GM12891 (cell line): ENCODE data around the gene NLK.

Source experiments
- DNase-seq: peaks from one replicate; pipeline ENCODE4 v3.0.0; 2011; ENCODE audit warnings: low spot score; ENCODE audit not compliant: insufficient read length
- FAIRE-seq: peaks from 2 replicates; lab custom pipeline; 2011; peaks lifted over from hg19 to GRCh38; lab: Jason Lieb, UNC
- PAX5 ChIP-seq: IDR thresholded peaks from 2 replicates; pipeline ENCODE4 v1.6.1; 2011; ENCODE audit warnings: low read length, moderate library complexity, mild to moderate bottlenecking; ENCODE audit not compliant: insufficient read depth, severe bottlenecking
- POLR2A ChIP-seq: IDR thresholded peaks from 2 replicates; pipeline ENCODE4 v1.6.1; 2011; ENCODE audit warnings: low read depth, low read length, control low read depth
- POLR2AphosphoS5 ChIP-seq: IDR thresholded peaks from 2 replicates; pipeline ENCODE4 v1.6.1; 2011; ENCODE audit warnings: low read depth, low read length, control low read depth
- POU2F2 ChIP-seq: IDR thresholded peaks from 2 replicates; pipeline ENCODE4 v1.6.1; 2011; ENCODE audit warnings: low read depth, mild to moderate bottlenecking, control low read depth, low read length, moderate library complexity
- SPI1 ChIP-seq: IDR thresholded peaks from 2 replicates; pipeline ENCODE4 v1.6.1; 2011; ENCODE audit warnings: low read depth, low read length, control low read depth
- TAF1 ChIP-seq: IDR thresholded peaks from 2 replicates; pipeline ENCODE4 v1.6.1; 2011; ENCODE audit warnings: low read depth, low read length, control low read depth

Gene NLK

DNA sequence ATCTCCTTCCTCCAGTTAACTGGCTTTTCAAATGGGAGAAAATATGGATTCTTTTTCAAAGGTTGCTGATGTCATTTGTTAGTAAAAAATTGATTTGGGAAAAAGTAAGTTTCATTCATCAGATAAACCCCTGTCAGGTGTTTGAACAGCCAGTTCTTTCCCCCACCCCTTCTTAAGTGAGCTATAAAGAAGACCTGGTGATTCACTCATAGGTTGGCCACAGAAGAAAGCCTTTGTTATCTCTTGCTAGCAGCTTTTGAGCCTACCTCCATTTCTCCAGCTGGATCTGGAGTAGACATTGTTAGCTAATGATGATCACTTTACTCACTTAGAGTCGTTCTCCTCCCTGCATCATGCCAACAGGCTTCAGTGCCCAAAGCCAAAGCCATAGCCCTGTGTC is 63.0 kb downstream of the NLK start:
- no peak for FAIRE-seq
- no peak for DNase-seq
- TF ChIP-seq TAF1, result no peak

DNA sequence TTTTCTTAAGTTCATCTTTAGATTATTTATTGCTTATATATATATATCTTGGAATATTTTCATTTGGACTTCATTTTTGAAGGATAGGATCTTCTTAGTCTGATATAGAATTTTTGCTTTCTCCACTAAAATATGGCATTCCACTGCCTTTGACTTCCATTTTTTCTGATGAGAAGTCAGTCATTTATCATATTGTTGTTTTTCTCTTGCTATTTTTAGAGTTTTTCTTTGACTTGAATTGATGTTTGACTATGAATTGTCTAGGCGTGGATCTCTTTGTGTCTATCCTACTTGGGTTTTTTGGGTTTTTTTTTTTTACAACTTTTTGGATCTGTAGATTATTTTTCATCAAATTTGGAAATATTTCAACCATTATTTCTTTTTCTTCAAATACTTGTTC is 67.7 kb downstream of the NLK start:
- TF ChIP-seq TAF1, result no peak
- TF ChIP-seq POLR2A, result no peak
- no peak for TF ChIP-seq POLR2AphosphoS5
- TF ChIP-seq SPI1, result no peak
- TF ChIP-seq POU2F2, result no peak
- no peak for TF ChIP-seq PAX5
- FAIRE-seq, result no peak

DNA sequence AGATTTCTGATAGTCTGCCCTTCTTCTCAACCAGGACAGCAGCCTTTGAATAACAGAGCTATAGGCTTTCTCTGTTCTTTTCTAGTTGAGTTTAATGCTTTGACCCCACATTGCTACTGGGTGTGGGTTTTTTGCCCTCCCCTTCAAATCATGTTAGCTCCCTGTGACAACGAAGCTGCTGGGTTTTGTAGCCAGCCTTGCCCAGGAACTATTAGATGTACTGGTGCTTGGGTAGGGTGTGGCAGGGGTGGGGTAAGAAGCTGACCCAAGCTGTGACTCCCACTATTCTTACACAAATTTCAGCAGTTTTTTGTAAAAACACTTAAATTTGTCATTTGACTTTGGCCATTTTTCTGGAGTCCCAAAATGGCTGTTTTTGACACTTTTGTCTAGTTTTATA is 69.7 kb downstream of the NLK start:
- DNase-seq (no peak), FAIRE-seq (no peak)
- TF ChIP-seq SPI1 (no peak), POLR2AphosphoS5 (no peak), PAX5 (no peak), TAF1 (no peak), POLR2A (no peak), POU2F2 (no peak)

More for the DNA sequence above, 67.7 kb downstream of the NLK start:
- no peak for DNase-seq

DNA sequence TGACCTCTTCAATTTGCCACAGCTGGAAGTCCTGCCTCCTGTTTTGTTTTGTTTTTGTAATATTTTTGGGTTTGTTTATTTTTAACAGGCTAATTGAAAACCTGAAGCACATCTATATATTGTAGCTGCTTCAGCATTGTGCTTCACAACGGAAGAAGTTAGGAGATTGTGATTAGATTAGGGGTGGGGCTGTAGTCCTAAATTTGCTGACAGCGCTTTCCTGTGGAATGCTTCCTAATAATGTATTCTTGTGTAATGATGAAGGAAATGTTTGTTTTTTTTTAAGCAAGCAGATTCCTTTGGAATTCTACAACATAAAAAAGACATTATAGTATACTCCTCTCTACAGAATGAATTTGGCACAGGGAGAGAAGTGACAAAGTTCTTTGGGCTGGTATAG is 70.1 kb downstream of the NLK start:
- FAIRE-seq (no peak), DNase-seq (no peak)
- TF ChIP-seq SPI1 (no peak), TAF1 (no peak), POLR2AphosphoS5 (no peak), POU2F2 (no peak), POLR2A (no peak), PAX5 (no peak)

DNA sequence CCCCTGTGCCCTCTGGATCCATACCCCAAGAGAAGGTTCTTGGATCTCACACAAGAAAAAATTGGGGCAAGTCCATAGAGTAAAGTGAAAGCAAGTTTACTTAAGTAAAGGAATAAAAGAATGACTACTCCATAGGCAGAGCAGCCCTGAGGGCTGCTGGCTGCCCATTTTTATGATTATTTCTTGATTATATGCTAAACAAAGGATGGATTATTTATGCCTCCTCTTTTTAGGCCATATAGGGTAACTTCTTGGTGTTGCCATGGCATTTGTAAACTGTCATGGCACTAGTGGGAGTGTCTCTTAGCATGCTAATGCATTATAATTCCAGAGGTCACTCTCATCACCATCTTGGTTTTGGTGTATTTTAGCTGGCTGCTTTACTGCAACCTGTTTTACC is 70.8 kb downstream of the NLK start:
- DNase-seq (no peak), FAIRE-seq (peak; percentile 26)
- no peak for TF ChIP-seq POLR2A
- TF ChIP-seq TAF1, result no peak
- no peak for TF ChIP-seq SPI1

DNA sequence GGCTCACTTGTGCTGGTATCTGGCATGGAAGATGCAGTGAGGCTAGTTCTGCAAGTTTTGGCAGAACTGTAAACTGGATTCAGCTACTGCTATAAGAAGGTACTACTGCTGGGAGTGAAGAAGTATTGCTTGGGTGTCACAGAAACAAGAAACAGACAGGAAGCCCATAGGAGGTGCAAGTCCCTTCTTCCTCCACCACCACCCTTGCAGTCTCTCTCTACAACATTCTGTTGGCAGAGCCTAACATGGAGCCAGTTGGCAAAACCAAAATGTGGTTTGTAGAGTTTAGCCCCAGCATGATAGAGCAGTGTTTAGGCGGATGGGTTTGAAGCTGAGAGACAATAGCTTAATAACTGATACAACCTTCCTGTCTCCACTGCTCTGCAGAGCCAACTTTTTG is 72.6 kb downstream of the NLK start:
- DNase-seq (no peak), FAIRE-seq (no peak)
- TF ChIP-seq TAF1 (no peak), PAX5 (no peak), SPI1 (no peak), POLR2A (no peak), POLR2AphosphoS5 (no peak), POU2F2 (no peak)

DNA sequence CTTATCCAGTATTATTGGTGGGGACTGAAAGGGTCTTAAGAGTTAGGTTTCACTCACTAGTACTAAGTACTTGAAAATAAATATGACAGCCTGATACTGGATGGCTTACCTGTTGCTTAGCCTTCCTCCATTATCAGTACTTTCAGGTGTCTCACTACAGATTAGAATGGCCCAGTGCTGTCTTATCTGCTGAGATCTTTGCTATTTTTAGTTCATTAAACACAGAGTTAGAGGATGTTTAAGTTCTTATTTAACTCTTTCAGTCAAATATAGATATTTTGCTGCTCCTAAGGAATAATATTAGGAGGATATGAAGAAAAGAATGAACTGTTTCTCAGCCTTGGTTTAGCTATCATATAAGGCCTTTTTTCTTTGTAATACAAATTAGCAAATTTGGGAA is 74.8 kb downstream of the NLK start:
- TF ChIP-seq PAX5, result no peak
- TF ChIP-seq POU2F2, result no peak
- no peak for TF ChIP-seq SPI1
- DNase-seq (no peak), FAIRE-seq (no peak)

DNA sequence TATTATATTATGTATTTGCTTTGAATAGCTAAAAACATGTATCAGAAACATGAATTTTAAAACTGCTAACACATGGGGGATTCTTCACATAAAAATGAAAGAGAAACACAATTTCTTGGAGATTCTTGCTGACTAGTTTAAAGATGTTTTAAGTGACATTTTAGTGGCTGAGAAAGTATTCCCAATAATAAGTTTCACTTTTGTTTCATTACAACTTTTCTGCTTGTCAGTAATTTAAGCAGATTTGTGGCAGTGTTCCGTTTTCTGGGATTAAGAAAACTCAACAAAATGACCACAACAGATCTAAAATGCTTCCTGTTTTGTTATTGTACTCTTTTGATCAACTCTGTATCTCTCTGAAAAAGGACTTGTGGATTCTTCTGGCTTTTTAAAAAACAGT is 75.9 kb downstream of the NLK start:
- TF ChIP-seq POU2F2, result no peak
- TF ChIP-seq POLR2AphosphoS5, result no peak
- no peak for TF ChIP-seq TAF1
- no peak for TF ChIP-seq PAX5
- no peak for TF ChIP-seq POLR2A
- FAIRE-seq, result no peak
- DNase-seq, result no peak

DNA sequence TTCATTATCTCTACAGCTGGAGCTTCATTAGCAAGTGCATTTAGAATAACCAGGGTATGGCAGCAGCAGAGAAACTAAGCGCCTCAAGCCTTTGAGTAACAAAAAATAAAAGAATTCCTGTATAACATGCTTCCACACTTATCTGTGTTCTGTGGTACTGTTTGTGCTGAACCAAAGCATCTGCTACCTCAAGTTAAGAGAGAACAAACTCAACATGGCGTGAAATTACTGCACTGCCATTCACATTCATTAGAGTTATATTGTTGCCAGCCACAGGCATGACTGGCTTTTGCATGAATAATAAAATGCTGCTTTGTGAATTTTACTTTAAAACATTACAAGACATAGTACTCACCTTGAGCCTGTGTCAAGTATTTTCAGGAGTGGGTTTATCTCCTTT is 76.6 kb downstream of the NLK start:
- FAIRE-seq (no peak), DNase-seq (no peak)
- TF ChIP-seq PAX5 (no peak), POU2F2 (no peak), POLR2A (no peak), SPI1 (no peak), POLR2AphosphoS5 (no peak), TAF1 (no peak)

DNA sequence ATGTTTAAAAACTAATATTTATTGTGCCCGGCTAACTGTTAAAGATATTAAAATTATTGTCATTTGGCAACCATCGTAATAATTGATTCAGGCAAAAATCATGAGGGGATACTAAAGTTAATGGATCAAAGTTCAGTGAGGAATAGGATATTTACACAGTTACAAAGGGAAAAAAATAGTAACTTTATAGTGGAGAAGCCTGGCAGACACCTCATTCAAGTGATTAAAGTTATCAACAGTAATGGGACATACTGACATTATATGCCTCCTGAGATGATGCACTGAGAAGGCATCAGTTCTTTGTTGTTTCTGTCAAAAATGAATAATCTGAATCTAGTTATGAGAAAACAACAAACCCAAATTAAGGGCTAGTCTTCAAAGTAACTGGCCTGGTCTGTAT is 77.1 kb downstream of the NLK start:
- TF ChIP-seq POLR2AphosphoS5, result no peak
- TF ChIP-seq POLR2A, result no peak
- TF ChIP-seq SPI1, result no peak
- TF ChIP-seq POU2F2, result no peak
- no peak for TF ChIP-seq PAX5
- TF ChIP-seq TAF1, result no peak
- FAIRE-seq (no peak), DNase-seq (no peak)
